Fibroblast of the conjunctiva (primary cell): ENCODE results near the gene SCYL3.
"Not testable (repeated sequence)": the region's sequence is repeated elsewhere in the genome, so short reads cannot be mapped to it uniquely, and the experiment has no call there.

Experiments used
- DNase-seq: peaks from one replicate; pipeline ENCODE4 v3.0.0-alpha.2; 2010; ENCODE audit warnings: low read depth

SCYL3 gene

GRCh38 chr1:169814265-169814664, 79.4 kb downstream of the SCYL3 start:
- no peak for DNase-seq

- no peak for DNase-seq
These were observed 81.6 kb downstream of the SCYL3 start for GRCh38 chr1:169812131-169812530.

- not testable (repeated sequence) for DNase-seq
These were observed 82.2 kb downstream of the SCYL3 start for GRCh38 chr1:169811418-169812035.

- DNase-seq: peak; percentile 14
These were observed 84.2 kb downstream of the SCYL3 start for GRCh38 chr1:169809370-169810095.

- no peak for DNase-seq
These were observed 88.8 kb downstream of the SCYL3 start for GRCh38 chr1:169804941-169805340.

GRCh38 chr1:169802888-169803287, 90.8 kb downstream of the SCYL3 start:
- DNase-seq: no peak
